ENCODE measurements around the gene RIC3.

RIC3 gene

GRCh38 chr11:8086001-8086479 lies 82.8 kb downstream of the RIC3 start:
- DNase-seq, result no peak

GRCh38 chr11:8085011-8085645 lies 83.7 kb downstream of the RIC3 start:
- no peak for DNase-seq

- DNase-seq, result no peak
These were observed 84.5 kb downstream of the RIC3 start for GRCh38 chr11:8084352-8084751.

- no peak for DNase-seq
These were observed 84.9 kb downstream of the RIC3 start for GRCh38 chr11:8083871-8084281.

- DNase-seq, result no peak
These were observed 85.8 kb downstream of the RIC3 start for GRCh38 chr11:8083088-8083395.

- no peak for DNase-seq
These were observed 86.3 kb downstream of the RIC3 start for GRCh38 chr11:8082391-8083087.

- DNase-seq, result no peak
These were observed 87.1 kb downstream of the RIC3 start for GRCh38 chr11:8081591-8082250.

GRCh38 chr11:8080674-8081590 lies 87.9 kb downstream of the RIC3 start, which contains the start of gene TUB:
TUB (plus strand) TSS chr11:8081211; CDS start chr11:8081511, 300 bp downstream.
- no peak for DNase-seq

GRCh38 chr11:8080069-8080670 lies 88.7 kb downstream of the RIC3 start:
- DNase-seq, result no peak

- DNase-seq, result no peak
These were observed 89.6 kb downstream of the RIC3 start for GRCh38 chr11:8079111-8079675.

GRCh38 chr11:8075119-8075726 lies 93.6 kb downstream of the RIC3 start:
- no peak for DNase-seq

- no peak for DNase-seq
These were observed 96.9 kb downstream of the RIC3 start for GRCh38 chr11:8071616-8072581.

- no peak for DNase-seq
These were observed 98.3 kb downstream of the RIC3 start for GRCh38 chr11:8070417-8071115.

GRCh38 chr11:8069771-8070170 lies 99.1 kb downstream of the RIC3 start:
- DNase-seq, result no peak

- DNase-seq, result no peak
These were observed 100.1 kb downstream of the RIC3 start for GRCh38 chr11:8068605-8069221.

GRCh38 chr11:8067929-8068575 lies 100.8 kb downstream of the RIC3 start:
- DNase-seq, result no peak

- DNase-seq, result no peak
These were observed 101.3 kb downstream of the RIC3 start for GRCh38 chr11:8067567-8067928.

- DNase-seq, result no peak
These were observed 101.8 kb downstream of the RIC3 start for GRCh38 chr11:8066911-8067455.
